Uterus (tissue), 2 donors: ENCODE results near the gene TSFM.
"Not testable (repeated sequence)": the region's sequence is repeated elsewhere in the genome, so short reads cannot be mapped to it uniquely, and the experiment has no call there.

Experiments
- CTCF ChIP-seq, 4 experiments: fragments of 200-600 bp in 2 of 4; fragments of 450-650 bp in 2 of 4; sonication (generic) in 2 of 4; IDR thresholded peaks; one replicate each; pipeline ENCODE4 v1.5.1; 2016 to 2019; ENCODE audit warnings: antibody characterized with exemption in 4 of 4, mild to moderate bottlenecking in 2 of 4, moderate library complexity in 1 of 4
- POLR2A ChIP-seq, 2 donors: fragments of 450-650 bp; IDR thresholded peaks; one replicate each; pipeline ENCODE4 v1.6.1; 2016; ENCODE audit warnings: antibody characterized with exemption in 2 of 2, mild to moderate bottlenecking in 1 of 2, moderate library complexity in 1 of 2

GRCh38 chr12:57774634-57775033 lies 8.0 kb upstream of the TSFM start:
- not testable (repeated sequence) for TF ChIP-seq CTCF, POLR2A (IDR thresholded peaks at IDR 0.05)
